Endothelial cell of umbilical vein (primary cell): ENCODE results near the gene AMMECR1L.
"Not testable (repeated sequence)": the region's sequence is repeated elsewhere in the genome, so short reads cannot be mapped to it uniquely, and the experiment has no call there.

Source experiments
- CTCF ChIP-seq, 2 donors: IDR thresholded peaks; 1 replicate in 1 of 2; 2 replicates in 1 of 2; pipeline ENCODE4 v1.5.1; 2011; ENCODE audit warnings: low read length in 2 of 2, mild to moderate bottlenecking in 2 of 2, moderate library complexity in 2 of 2, control low read depth in 1 of 2, inconsistent platforms in 1 of 2, low read depth in 1 of 2; ENCODE audit not compliant: insufficient read depth in 1 of 2; ENCODE audit errors: extremely low read depth in 1 of 2
- JUN ChIP-seq: IDR thresholded peaks from 2 replicates; pipeline ENCODE4 v1.6.1; 2011; ENCODE audit warnings: borderline replicate concordance, low read depth; ENCODE audit not compliant: insufficient read length, insufficient read depth
- MAX ChIP-seq: IDR thresholded peaks from 2 replicates; pipeline ENCODE4 v1.6.1; 2011; ENCODE audit not compliant: insufficient read depth, insufficient read length
- POLR2A ChIP-seq: IDR thresholded peaks from 2 replicates; pipeline ENCODE4 v1.6.1; 2012; ENCODE audit warnings: low read depth, mild to moderate bottlenecking, control low read depth, low read length

- not testable (repeated sequence) for TF ChIP-seq MAX; CTCF (IDR thresholded peaks at IDR 0.05; ENCODE audit: extremely low read depth in 1 of 2, insufficient read depth in 1 of 2, low read depth in 1 of 2, low read length in 2 of 2); POLR2A; JUN
These were observed 808 bp upstream of the AMMECR1L start for GRCh38 chr2:127886593-127886935.
